Neural cell (in vitro differentiated cells): ENCODE measurements around the gene GALNT11. TPM values are rescaled to one million over a fixed set of nuclear protein-coding genes. Genes with fewer than 3 reads are reported as not detected.

ENCODE experiments used
- H2AFZ ChIP-seq: fragments of 200-600, 300-800 bp; sonication (generic), shearing (Covaris generic); 2 replicates; pipeline ENCODE4 v1.6.0; 2014; ENCODE audit warnings: low read depth, mild to moderate bottlenecking, antibody characterized with exemption, low read length, moderate library complexity
- H3F3A ChIP-seq: fragments of 200-600 bp; shearing (Covaris generic); 2 replicates; pipeline ENCODE4 v1.6.1; 2016; ENCODE audit warnings: mild to moderate bottlenecking, moderate library complexity, mixed read lengths, antibody characterized with exemption, low read length; ENCODE audit not compliant: insufficient read depth, poor library complexity, severe bottlenecking
- H3K27ac ChIP-seq: fragments of 200-600, 300-800 bp; sonication (generic), shearing (Covaris generic); 2 replicates; pipeline ENCODE4 v1.5.1; 2014; ENCODE audit warnings: mild to moderate bottlenecking, low read length, moderate library complexity
- H3K27me3 ChIP-seq: fragments of 300-800, 200-600 bp; sonication (generic), shearing (Covaris generic); 2 replicates; pipeline ENCODE4 v1.6.0; 2014; ENCODE audit warnings: mild to moderate bottlenecking, low read depth, low read length, moderate library complexity; ENCODE audit not compliant: insufficient read depth
- H3K36me3 ChIP-seq: fragments of 300-800, 200-600 bp; sonication (generic), shearing (Covaris generic); 2 replicates; pipeline ENCODE4 v1.5.1; 2014; ENCODE audit warnings: mild to moderate bottlenecking, antibody characterized with exemption, low read length, moderate library complexity; ENCODE audit not compliant: insufficient read depth
- H3K4me2 ChIP-seq: fragments of 300-800, 200-600 bp; sonication (generic), shearing (Covaris generic); 2 replicates; pipeline ENCODE4 v1.6.0; 2014; ENCODE audit warnings: mild to moderate bottlenecking, low read length
- H3K4me3 ChIP-seq: fragments of 300-800, 200-600 bp; sonication (generic), shearing (Covaris generic); 2 replicates; pipeline ENCODE4 v1.5.1; 2014; ENCODE audit warnings: mild to moderate bottlenecking, low read length, moderate library complexity
- H3K79me2 ChIP-seq: fragments of 200-600 bp; shearing (Covaris generic); replicated peaks from 2 replicates; pipeline ENCODE4 v1.6.0; 2014; ENCODE audit warnings: mild to moderate bottlenecking, low read length, moderate library complexity; ENCODE audit not compliant: insufficient read depth
- H3K9ac ChIP-seq: fragments of 300-800, 200-600 bp; sonication (generic), shearing (Covaris generic); 2 replicates; pipeline ENCODE4 v1.6.1; 2016; ENCODE audit warnings: mild to moderate bottlenecking, low read length, mixed read lengths
- H3K9me2 ChIP-seq: fragments of 200-600 bp; shearing (Covaris generic); 2 replicates; pipeline ENCODE4 v1.6.1; 2016; ENCODE audit warnings: mild to moderate bottlenecking, low read length, mixed read lengths; ENCODE audit not compliant: insufficient read depth
- H3K9me3 ChIP-seq: fragments of 200-600, 300-800 bp; sonication (generic), shearing (Covaris generic); 2 replicates; pipeline ENCODE4 v1.6.1; 2016; ENCODE audit warnings: mild to moderate bottlenecking, mixed run types, low read length, moderate library complexity, mixed read lengths
- H4K20me1 ChIP-seq: fragments of 200-600 bp; shearing (Covaris generic); 2 replicates; pipeline ENCODE4 v1.6.1; 2016; ENCODE audit warnings: mild to moderate bottlenecking, mixed run types; ENCODE audit not compliant: insufficient read depth
- EP300 ChIP-seq: fragments of 450-650 bp; conservative IDR thresholded peaks from 2 replicates; pipeline ENCODE4 v1.6.1; 2014; ENCODE audit warnings: antibody characterized with exemption, mild to moderate bottlenecking, moderate library complexity; ENCODE audit not compliant: poor library complexity, severe bottlenecking
- EZH2 ChIP-seq: fragments of 200-600, 300-800 bp; shearing (Covaris generic), sonication (generic); IDR thresholded peaks from 2 replicates; pipeline ENCODE4 v1.6.1; 2014; ENCODE audit warnings: antibody characterized with exemption, low read length, borderline replicate concordance, mild to moderate bottlenecking; ENCODE audit not compliant: insufficient read depth, poor library complexity, severe bottlenecking
- MXI1 ChIP-seq: fragments of 450-650 bp; conservative IDR thresholded peaks from 2 replicates; pipeline ENCODE4 v1.6.1; 2014; ENCODE audit warnings: antibody characterized with exemption, mild to moderate bottlenecking; ENCODE audit not compliant: poor library complexity, severe bottlenecking
- POLR2AphosphoS5 ChIP-seq: IDR thresholded peaks from 2 replicates; pipeline ENCODE4 v1.6.1; 2012
- RAD21 ChIP-seq: fragments of 450-650 bp; conservative IDR thresholded peaks from 2 replicates; pipeline ENCODE4 v1.6.1; 2014; ENCODE audit warnings: antibody characterized with exemption, mild to moderate bottlenecking, moderate library complexity
- SMC3 ChIP-seq: fragments of 450-650 bp; conservative IDR thresholded peaks from 2 replicates; pipeline ENCODE4 v1.6.1; 2014; ENCODE audit warnings: antibody characterized with exemption, mild to moderate bottlenecking, moderate library complexity; ENCODE audit not compliant: poor library complexity
- TAF1 ChIP-seq: IDR thresholded peaks from 2 replicates; pipeline ENCODE4 v1.6.1; 2012; ENCODE audit warnings: low read depth
- polyA plus RNA-seq: library from polyadenylated mRNA; depleted of rRNA; stranded (reverse); fragments of >200 nt; gene quantifications from 2 replicates; pipeline ENCODE4 v1.2.3, GENCODE V29; 2014
- TF ChIP-seq, protein P1 (sequence below): IDR thresholded peaks from 2 replicates; pipeline ENCODE4 v1.6.1; 2012; ENCODE audit warnings: borderline replicate concordance
- TF ChIP-seq, protein P2 (sequence below): fragments of 450-650 bp; IDR thresholded peaks from 2 replicates; pipeline ENCODE4 v1.5.1; 2014; ENCODE audit warnings: antibody characterized with exemption, mild to moderate bottlenecking, moderate library complexity; ENCODE audit not compliant: poor library complexity, severe bottlenecking

The GALNT11 gene
- polyA plus RNA-seq, 1 donor from 2014 or later = 118 TPM

DNA sequence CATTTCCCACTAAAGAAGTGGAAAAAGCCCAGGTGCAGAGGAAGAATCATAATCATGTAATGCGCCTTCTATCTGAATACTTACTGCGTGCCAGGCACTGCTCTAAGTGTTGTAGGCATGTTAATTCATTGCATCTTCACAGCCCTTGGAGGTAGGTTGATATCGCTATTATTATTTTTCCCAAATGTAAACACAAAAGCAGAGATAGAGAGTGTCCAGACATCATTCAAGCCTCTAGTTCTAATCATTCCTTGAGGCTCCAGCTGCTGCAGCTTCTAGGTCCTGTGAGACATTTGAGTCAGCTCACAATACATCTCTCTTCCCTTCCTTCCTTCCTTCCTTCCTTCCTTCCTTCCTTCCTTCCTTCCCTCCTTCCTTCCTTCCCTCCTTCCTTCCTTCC, 44.3 kb upstream of the GALNT11 start:
- TF ChIP-seq EZH2 = no peak
- no peak for TF ChIP-seq EP300
- no peak for TF ChIP-seq MXI1
- no peak for TF ChIP-seq TAF1
- TF ChIP-seq, protein P1, sequence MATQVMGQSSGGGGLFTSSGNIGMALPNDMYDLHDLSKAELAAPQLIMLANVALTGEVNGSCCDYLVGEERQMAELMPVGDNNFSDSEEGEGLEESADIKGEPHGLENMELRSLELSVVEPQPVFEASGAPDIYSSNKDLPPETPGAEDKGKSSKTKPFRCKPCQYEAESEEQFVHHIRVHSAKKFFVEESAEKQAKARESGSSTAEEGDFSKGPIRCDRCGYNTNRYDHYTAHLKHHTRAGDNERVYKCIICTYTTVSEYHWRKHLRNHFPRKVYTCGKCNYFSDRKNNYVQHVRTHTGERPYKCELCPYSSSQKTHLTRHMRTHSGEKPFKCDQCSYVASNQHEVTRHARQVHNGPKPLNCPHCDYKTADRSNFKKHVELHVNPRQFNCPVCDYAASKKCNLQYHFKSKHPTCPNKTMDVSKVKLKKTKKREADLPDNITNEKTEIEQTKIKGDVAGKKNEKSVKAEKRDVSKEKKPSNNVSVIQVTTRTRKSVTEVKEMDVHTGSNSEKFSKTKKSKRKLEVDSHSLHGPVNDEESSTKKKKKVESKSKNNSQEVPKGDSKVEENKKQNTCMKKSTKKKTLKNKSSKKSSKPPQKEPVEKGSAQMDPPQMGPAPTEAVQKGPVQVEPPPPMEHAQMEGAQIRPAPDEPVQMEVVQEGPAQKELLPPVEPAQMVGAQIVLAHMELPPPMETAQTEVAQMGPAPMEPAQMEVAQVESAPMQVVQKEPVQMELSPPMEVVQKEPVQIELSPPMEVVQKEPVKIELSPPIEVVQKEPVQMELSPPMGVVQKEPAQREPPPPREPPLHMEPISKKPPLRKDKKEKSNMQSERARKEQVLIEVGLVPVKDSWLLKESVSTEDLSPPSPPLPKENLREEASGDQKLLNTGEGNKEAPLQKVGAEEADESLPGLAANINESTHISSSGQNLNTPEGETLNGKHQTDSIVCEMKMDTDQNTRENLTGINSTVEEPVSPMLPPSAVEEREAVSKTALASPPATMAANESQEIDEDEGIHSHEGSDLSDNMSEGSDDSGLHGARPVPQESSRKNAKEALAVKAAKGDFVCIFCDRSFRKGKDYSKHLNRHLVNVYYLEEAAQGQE = no peak
- no peak for TF ChIP-seq RAD21
- TF ChIP-seq POLR2AphosphoS5 = no peak
- H3F3A ChIP-seq = no peaks in the 10 kb centered on the region
- H3K27me3 ChIP-seq = no peaks in the 10 kb centered on the region
- no peak overlapping the region for H2AFZ ChIP-seq
- H3K36me3 ChIP-seq = no peaks in the 10 kb centered on the region
- no peaks in the 10 kb centered on the region for H3K9me2 ChIP-seq
- H3K27ac ChIP-seq = no peak overlapping the region
- no peak overlapping the region for H3K4me2 ChIP-seq
- H3K9ac ChIP-seq = no peak overlapping the region
- H4K20me1 ChIP-seq = no peaks in the 10 kb centered on the region
- H3K79me2 ChIP-seq = no peaks in the 10 kb centered on the region
- H3K9me3 ChIP-seq = no peaks in the 10 kb centered on the region
- H3K4me3 ChIP-seq = no peak overlapping the region

DNA sequence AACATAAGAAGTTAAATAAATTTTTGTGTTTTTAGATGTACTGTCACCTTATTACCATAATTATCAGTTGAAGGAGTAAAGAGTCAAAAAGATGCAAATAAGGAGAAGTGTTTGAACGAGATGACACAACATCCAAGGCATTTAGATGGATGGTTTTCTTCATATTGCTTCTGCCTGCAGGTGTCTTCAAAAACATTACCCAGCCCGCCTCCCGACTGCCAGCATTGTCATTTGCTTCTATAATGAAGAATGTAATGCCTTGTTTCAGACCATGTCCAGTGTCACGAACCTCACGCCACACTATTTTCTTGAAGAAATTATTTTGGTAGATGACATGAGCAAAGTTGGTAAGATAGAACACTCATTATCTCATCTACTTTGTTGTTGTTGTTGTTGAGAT, 42.7 kb upstream of the GALNT11 start:
- no peaks in the 10 kb centered on the region for H3K36me3 ChIP-seq
- no peak overlapping the region for H3K4me2 ChIP-seq
- TF ChIP-seq POLR2AphosphoS5 (no peak), EZH2 (no peak), MXI1 (no peak), SMC3 (no peak), TAF1 (no peak)
- TF ChIP-seq, protein P1 = no peak
- TF ChIP-seq, protein P2, sequence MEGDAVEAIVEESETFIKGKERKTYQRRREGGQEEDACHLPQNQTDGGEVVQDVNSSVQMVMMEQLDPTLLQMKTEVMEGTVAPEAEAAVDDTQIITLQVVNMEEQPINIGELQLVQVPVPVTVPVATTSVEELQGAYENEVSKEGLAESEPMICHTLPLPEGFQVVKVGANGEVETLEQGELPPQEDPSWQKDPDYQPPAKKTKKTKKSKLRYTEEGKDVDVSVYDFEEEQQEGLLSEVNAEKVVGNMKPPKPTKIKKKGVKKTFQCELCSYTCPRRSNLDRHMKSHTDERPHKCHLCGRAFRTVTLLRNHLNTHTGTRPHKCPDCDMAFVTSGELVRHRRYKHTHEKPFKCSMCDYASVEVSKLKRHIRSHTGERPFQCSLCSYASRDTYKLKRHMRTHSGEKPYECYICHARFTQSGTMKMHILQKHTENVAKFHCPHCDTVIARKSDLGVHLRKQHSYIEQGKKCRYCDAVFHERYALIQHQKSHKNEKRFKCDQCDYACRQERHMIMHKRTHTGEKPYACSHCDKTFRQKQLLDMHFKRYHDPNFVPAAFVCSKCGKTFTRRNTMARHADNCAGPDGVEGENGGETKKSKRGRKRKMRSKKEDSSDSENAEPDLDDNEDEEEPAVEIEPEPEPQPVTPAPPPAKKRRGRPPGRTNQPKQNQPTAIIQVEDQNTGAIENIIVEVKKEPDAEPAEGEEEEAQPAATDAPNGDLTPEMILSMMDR = no peak
- no peak overlapping the region for H3K27ac ChIP-seq
- H3K4me3 ChIP-seq = no peak overlapping the region
- H3K9me2 ChIP-seq = no peaks in the 10 kb centered on the region
- no peaks in the 10 kb centered on the region for H3K9me3 ChIP-seq
- no peak overlapping the region for H2AFZ ChIP-seq
- H3K9ac ChIP-seq = no peak overlapping the region
- H3K27me3 ChIP-seq = no peaks in the 10 kb centered on the region
- no peaks in the 10 kb centered on the region for H3F3A ChIP-seq
- no peaks in the 10 kb centered on the region for H3K79me2 ChIP-seq
- H4K20me1 ChIP-seq = no peaks in the 10 kb centered on the region
